Gastroesophageal sphincter (tissue), 4 donors: Measurements from ENCODE around the gene UBE2K. TPM values are rescaled to one million over a fixed set of nuclear protein-coding genes. Genes with fewer than 3 reads are reported as not detected.

Experiments used
- ATAC-seq: fragments of 150-250 bp; one replicate; pipeline ENCODE4 v1.9.1; 2016; ENCODE audit warnings: mild to moderate bottlenecking, moderate library complexity
- H3K27ac ChIP-seq, 4 donors: fragments of 200-600 bp; sonication (generic) in 3 of 4; 1 replicate in 3 of 4; 2 replicates in 1 of 4; pipeline ENCODE4 v1.5.1; 2016 to 2019
- H3K27me3 ChIP-seq: fragments of 200-600 bp; sonication (generic); one replicate; pipeline ENCODE4 v1.5.1; 2019
- H3K36me3 ChIP-seq, 2 donors: fragments of 200-600 bp; sonication (generic); one replicate each; pipeline ENCODE4 v1.5.1; 2019; ENCODE audit warnings: control low read depth in 1 of 2
- H3K4me1 ChIP-seq, 3 donors: fragments of 200-600 bp; sonication (generic); 1 replicate in 2 of 3; 2 replicates in 1 of 3; pipeline ENCODE4 v1.5.1; 2016 to 2019; ENCODE audit warnings: control low read depth in 2 of 3
- H3K4me3 ChIP-seq, 2 donors: fragments of 200-600 bp; sonication (generic); one replicate each; pipeline ENCODE4 v1.5.1; 2019; ENCODE audit warnings: mild to moderate bottlenecking in 1 of 2, moderate library complexity in 1 of 2
- H3K9me3 ChIP-seq, 3 donors: fragments of 200-600 bp; sonication (generic); one replicate each; pipeline ENCODE4 v1.5.1; 2017 to 2019; ENCODE audit warnings: control low read depth in 2 of 3
- EP300 ChIP-seq: sonication (generic); formaldehyde crosslinking; IDR thresholded peaks from one replicate; pipeline ENCODE4 v1.6.1; 2017; ENCODE audit warnings: antibody characterized with exemption, mild to moderate bottlenecking
- POLR2A ChIP-seq, 2 donors: fragments of 450-650 bp; IDR thresholded peaks; one replicate each; pipeline ENCODE4 v1.6.1; 2017; ENCODE audit warnings: antibody characterized with exemption in 2 of 2, mild to moderate bottlenecking in 2 of 2, moderate library complexity in 1 of 2
- POLR2AphosphoS5 ChIP-seq: sonication (generic); formaldehyde crosslinking; IDR thresholded peaks from one replicate; pipeline ENCODE4 v1.6.1; 2017; ENCODE audit warnings: antibody characterized with exemption
- WGBS, 2 donors: methylation state at CpG; one replicate each; pipeline ENCODE4 v1.1.5; 2018; ENCODE audit warnings: low coverage in 1 of 2; 5-methylcytosine and 5-hydroxymethylcytosine counted together
- total RNA-seq, 4 donors: library from RNA; depleted of rRNA; stranded (reverse); fragments of >200 nt; gene quantifications; one replicate each; pipeline ENCODE4 v1.1.0, GENCODE V29; 2016
- TF ChIP-seq, protein P1 (sequence below), 4 experiments: fragments of 200-600 bp in 2 of 4; fragments of 450-650 bp in 2 of 4; sonication (generic) in 1 of 4; IDR thresholded peaks; one replicate each; pipeline ENCODE4 v1.5.1; 2017 to 2019; ENCODE audit warnings: antibody characterized with exemption in 4 of 4, mild to moderate bottlenecking in 2 of 4, moderate library complexity in 2 of 4

The UBE2K gene
- total RNA-seq, 4 donors from 2014 or later: 30.5 to 49.2 (median 33.9) TPM

DNA sequence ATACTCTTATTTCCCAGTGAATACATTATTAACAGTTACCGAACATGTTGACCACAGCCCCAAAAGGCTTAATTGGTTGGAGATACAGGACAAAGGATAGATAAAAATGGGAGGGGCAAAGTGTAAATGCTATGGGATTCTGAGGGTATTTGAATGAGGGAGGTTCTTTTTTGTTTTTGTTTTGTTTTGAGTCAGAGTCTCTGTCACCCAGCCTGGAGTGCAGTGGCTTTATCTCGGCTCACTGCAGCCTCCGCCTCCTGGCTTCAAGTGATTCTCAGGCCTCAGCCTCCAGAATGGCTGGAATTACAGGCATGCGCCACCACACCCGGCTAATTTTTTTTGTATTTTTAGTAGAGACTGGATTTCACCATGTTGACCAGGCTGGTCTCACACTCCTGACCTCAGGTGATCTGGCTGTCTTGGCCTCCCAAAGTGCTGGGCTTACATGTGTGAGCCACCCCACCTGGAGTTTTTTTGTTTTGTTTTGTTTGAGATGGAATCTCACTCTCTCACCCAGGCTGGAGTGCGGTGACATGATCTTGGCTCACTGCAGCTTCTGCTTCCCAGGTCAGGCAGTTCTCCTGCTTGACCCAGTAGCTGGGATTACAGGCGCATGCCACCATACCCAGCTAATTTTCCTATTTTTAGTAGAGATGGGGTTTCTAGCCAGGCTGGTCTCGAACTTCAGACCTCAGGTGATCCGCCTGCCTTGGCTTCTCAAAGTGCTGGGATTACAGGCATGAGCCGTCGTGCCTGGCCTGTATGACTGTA, 9.0 kb downstream of the UBE2K start:
- no peak overlapping the region for H3K4me3 ChIP-seq
- 88 to 94% methylated on average over 8 to 9 of the region's 11 CpGs for WGBS, 2 donors
- H3K27me3 ChIP-seq: no peaks in the 10 kb centered on the region
- no peaks in the 10 kb centered on the region for H3K9me3 ChIP-seq
- H3K36me3 ChIP-seq: peaks cover 0 to 15% of the 10 kb centered on the region in 2 donors
- TF ChIP-seq POLR2AphosphoS5 (no peak), POLR2A (IDR thresholded peaks at IDR 0.05) (no peak), EP300 (no peak)
- TF ChIP-seq, protein P1, sequence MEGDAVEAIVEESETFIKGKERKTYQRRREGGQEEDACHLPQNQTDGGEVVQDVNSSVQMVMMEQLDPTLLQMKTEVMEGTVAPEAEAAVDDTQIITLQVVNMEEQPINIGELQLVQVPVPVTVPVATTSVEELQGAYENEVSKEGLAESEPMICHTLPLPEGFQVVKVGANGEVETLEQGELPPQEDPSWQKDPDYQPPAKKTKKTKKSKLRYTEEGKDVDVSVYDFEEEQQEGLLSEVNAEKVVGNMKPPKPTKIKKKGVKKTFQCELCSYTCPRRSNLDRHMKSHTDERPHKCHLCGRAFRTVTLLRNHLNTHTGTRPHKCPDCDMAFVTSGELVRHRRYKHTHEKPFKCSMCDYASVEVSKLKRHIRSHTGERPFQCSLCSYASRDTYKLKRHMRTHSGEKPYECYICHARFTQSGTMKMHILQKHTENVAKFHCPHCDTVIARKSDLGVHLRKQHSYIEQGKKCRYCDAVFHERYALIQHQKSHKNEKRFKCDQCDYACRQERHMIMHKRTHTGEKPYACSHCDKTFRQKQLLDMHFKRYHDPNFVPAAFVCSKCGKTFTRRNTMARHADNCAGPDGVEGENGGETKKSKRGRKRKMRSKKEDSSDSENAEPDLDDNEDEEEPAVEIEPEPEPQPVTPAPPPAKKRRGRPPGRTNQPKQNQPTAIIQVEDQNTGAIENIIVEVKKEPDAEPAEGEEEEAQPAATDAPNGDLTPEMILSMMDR (IDR thresholded peaks at IDR 0.05): no peak
- ATAC-seq: no peak
- peak overlapping the region in 3 of 4 donors; percentile 52 to 64 (median 55) for H3K27ac ChIP-seq
- peaks cover 0 to 64% (median 0%) of the 10 kb centered on the region in 3 donors for H3K4me1 ChIP-seq

DNA sequence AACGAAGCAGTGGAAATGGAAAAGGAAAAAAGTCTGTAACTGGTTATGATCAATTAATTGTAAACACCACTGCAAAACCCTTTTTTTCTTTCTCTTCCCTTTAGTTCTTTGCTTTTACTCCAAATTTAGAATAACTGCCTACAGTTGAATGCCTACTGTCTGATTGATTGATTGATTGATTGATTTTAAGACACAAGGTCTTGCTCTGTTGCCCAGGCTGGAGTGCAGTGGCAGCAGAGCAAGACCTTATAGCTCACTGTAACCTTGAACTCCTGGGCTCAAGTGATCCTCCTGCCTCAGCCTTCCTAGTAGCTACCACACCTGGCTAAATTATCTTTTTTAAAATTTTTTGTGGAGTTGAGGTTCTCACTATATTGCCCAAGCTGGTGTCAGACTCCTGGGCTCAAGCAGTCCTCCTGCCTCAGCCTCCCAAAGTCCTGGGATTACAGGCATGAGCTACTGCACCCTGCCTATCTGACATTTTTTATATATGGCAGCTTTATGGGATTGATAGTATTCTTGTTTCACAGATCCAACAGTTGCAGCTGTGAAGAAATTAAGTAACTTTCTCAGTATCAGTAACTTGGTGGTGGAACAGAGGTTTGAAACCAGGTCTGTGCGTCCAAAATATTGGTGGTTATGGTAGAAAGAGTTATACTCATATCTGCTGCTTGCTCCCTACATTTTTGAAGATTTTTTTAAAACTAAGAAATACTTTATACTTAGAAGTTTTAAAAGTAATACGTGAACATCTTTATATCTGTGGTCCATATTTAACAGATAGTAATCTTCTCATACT, 12.4 kb downstream of the UBE2K start:
- Histone ChIP-seq H3K9me3 (no peaks in the 10 kb centered on the region), H3K4me1 (peaks cover 0 to 76% (median 5%) of the 10 kb centered on the region in 3 donors), H3K27ac (no peak overlapping the region), H3K4me3 (no peak overlapping the region), H3K27me3 (no peaks in the 10 kb centered on the region), H3K36me3 (no peaks in the 10 kb centered on the region)
- 70 to 76% methylated on average over 3 of the region's 3 CpGs for WGBS, 2 donors
- ATAC-seq: no peak
- TF ChIP-seq EP300: no peak
- TF ChIP-seq, protein P1 (IDR thresholded peaks at IDR 0.05): no peak
- no peak for TF ChIP-seq POLR2A (IDR thresholded peaks at IDR 0.05)
- no peak for TF ChIP-seq POLR2AphosphoS5

DNA sequence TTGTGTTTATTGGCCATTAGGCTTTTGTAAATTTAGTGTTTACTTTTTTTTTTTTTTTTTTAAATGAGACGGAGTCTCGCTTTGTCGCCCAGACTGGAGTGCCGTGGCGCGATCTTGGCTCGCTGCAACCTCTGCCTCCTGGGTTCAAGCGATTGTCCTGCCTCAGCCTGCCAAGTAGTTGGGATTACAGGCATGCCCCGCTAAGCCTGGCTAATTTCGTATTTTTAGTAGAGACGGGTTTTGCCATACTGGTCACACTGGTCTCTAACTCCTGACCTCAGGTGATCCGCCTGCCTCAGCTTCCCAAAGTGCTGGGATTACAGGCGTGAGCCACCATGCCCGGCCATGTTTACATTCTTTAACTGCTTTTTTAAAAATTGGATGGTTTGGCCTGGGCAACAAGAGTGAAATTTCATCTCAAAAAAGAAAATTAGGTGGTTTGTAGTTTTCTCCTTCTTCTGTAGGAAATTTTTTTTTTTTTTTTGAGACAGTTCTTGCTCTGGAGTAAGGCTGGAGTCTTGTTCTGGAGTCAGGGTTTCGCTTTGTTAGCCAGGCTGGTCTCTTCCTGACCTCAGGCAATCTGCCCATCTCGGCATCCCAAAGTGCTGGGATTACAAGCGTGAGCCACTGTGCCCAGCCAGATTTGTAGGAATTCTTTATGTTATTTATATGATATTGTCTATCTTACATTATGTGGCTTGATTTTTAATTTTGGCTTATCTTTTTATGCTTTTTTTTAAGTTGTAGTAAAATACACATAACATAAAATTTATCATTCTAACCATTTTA, 15.1 kb downstream of the UBE2K start:
- Histone ChIP-seq H3K4me1 (peaks cover 0 to 66% (median 5%) of the 10 kb centered on the region in 3 donors), H3K9me3 (no peaks in the 10 kb centered on the region)
- WGBS, 2 donors: 77 to 91% methylated on average over 9 to 15 of the region's 17 CpGs

DNA sequence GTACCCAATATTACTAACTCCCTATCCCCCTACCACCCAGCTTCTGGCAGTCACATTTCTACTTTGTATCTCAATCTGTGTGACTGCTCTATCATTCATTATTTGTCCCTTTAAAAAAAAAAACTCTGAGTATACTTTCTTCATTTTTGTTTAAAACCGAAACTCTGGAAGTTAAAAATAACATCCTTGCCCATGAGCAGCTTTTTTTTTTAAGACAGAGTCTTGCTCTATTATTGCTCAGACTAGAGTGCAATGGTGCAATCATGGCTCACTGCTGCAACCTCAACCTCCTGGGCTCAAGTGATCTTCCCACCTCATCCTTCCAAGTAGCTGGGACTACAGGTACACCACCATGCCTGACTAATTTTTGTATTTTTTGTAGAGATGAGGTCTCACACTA, 15.8 kb downstream of the UBE2K start:
- Histone ChIP-seq H3K27ac (peak overlapping the region in 1 of 4 donors; percentile 2), H3K27me3 (no peaks in the 10 kb centered on the region), H3K9me3 (no peaks in the 10 kb centered on the region), H3K36me3 (peaks cover 0 to 13% of the 10 kb centered on the region in 2 donors), H3K4me3 (no peak overlapping the region), H3K4me1 (peaks cover 0 to 64% (median 5%) of the 10 kb centered on the region in 3 donors)
- TF ChIP-seq POLR2A (IDR thresholded peaks at IDR 0.05) (no peak), POLR2AphosphoS5 (peak; percentile 8), EP300 (no peak)
- 8 to 14% methylated on average over 1 of the region's 1 CpG for WGBS, 2 donors
- ATAC-seq: peak; percentile 65

More for the DNA sequence above, 15.1 kb downstream of the UBE2K start:
- peak overlapping the region in 1 of 4 donors; percentile 2 for H3K27ac ChIP-seq
- peaks cover 0 to 6% of the 10 kb centered on the region in 2 donors for H3K36me3 ChIP-seq
- no peak overlapping the region for H3K4me3 ChIP-seq
- no peak for ATAC-seq
- TF ChIP-seq, protein P1 (IDR thresholded peaks at IDR 0.05): no peak
- TF ChIP-seq POLR2A (IDR thresholded peaks at IDR 0.05): no peak
- no peak for TF ChIP-seq POLR2AphosphoS5
- TF ChIP-seq EP300: no peak
- H3K27me3 ChIP-seq: no peaks in the 10 kb centered on the region

DNA sequence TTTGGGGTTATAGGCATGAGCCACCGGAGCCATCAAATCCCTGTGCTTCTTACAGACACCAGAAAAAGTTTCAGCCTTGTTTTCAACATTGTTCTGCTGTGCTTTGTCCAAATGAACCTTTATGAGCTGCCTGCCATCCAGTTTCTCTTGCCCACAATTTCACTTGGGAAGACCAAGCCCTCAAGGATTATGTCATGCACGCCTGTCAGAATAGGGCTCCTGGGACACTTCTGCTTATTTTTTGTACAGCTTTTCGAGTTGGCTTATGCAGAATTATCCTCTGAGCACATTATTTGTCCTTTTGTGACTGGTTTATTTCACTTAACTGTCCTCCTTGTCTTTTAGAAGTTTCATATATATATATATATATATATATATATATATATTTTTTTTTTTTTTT, 16.2 kb downstream of the UBE2K start:
- peaks cover 0 to 15% of the 10 kb centered on the region in 2 donors for H3K36me3 ChIP-seq
- no peak for TF ChIP-seq EP300
- no peak for TF ChIP-seq POLR2AphosphoS5
- TF ChIP-seq, protein P1 (IDR thresholded peaks at IDR 0.05): no peak
- no peak for TF ChIP-seq POLR2A (IDR thresholded peaks at IDR 0.05)
- 68 to 100% methylated on average over 1 to 3 of the region's 3 CpGs for whole genome bisulfite sequencing, 2 donors
- no peaks in the 10 kb centered on the region for H3K9me3 ChIP-seq
- peaks cover 0 to 64% (median 5%) of the 10 kb centered on the region in 3 donors for H3K4me1 ChIP-seq
- no peak overlapping the region for H3K4me3 ChIP-seq
- H3K27ac ChIP-seq: peak overlapping the region in 1 of 4 donors; percentile 2
- ATAC-seq: peak; percentile 36
- no peaks in the 10 kb centered on the region for H3K27me3 ChIP-seq
